ENCODE data around the gene NFE2L3.

GRCh38 chr7:26170663-26171062 is 18.7 kb downstream of the NFE2L3 start:
- TF ChIP-seq EZH2 (IDR thresholded peaks at IDR 0.05; ENCODE audit: borderline replicate concordance) (no peak), CTCF (IDR thresholded peaks at IDR 0.05; ENCODE audit: poor library complexity) (no peak), EZH2phosphoT487 (IDR thresholded peaks at IDR 0.05; ENCODE audit: low read depth, severe bottlenecking, unreplicated experiment) (no peak)

Measured in hepatocyte (in vitro differentiated cells).